Right lobe of liver (tissue), 4 donors: ENCODE measurements around the gene ALK.

ENCODE experiments used
- POLR2A ChIP-seq: fragments of 450-650 bp; IDR thresholded peaks from one replicate; pipeline ENCODE4 v1.6.1; 2017; ENCODE audit warnings: antibody characterized with exemption, mild to moderate bottlenecking
- TF ChIP-seq, protein P1 (sequence below), 4 donors: fragments of 200-600 bp in 3 of 4; fragments of 450-650 bp in 1 of 4; IDR thresholded peaks; one replicate each; pipeline versions ENCODE4 v1.5.1 to v1.8.0; 2016 to 2022; ENCODE audit warnings: antibody characterized with exemption in 4 of 4, mild to moderate bottlenecking in 2 of 4
- donor health status: DM: no; HTN: no; CAD: no.
- donor health status: DM: no; HTN: no; CAD: no.
- donor health status: DM: no; HTN: yes; CAD: no.

- TF ChIP-seq, protein P1, sequence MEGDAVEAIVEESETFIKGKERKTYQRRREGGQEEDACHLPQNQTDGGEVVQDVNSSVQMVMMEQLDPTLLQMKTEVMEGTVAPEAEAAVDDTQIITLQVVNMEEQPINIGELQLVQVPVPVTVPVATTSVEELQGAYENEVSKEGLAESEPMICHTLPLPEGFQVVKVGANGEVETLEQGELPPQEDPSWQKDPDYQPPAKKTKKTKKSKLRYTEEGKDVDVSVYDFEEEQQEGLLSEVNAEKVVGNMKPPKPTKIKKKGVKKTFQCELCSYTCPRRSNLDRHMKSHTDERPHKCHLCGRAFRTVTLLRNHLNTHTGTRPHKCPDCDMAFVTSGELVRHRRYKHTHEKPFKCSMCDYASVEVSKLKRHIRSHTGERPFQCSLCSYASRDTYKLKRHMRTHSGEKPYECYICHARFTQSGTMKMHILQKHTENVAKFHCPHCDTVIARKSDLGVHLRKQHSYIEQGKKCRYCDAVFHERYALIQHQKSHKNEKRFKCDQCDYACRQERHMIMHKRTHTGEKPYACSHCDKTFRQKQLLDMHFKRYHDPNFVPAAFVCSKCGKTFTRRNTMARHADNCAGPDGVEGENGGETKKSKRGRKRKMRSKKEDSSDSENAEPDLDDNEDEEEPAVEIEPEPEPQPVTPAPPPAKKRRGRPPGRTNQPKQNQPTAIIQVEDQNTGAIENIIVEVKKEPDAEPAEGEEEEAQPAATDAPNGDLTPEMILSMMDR (IDR thresholded peaks at IDR 0.05): no peak
- no peak for TF ChIP-seq POLR2A
Measured at GRCh38 chr2:29643196-29643595, 278.2 kb downstream of the ALK start.
